HPDE6-E6E7 (cell line): ENCODE results near the gene TEX26.

Experiments
- DNase-seq: peaks from one replicate; pipeline ENCODE4 v3.0.0; 2011; ENCODE audit warnings: missing footprints; ENCODE audit errors: extremely low spot score

TEX26 gene

DNA sequence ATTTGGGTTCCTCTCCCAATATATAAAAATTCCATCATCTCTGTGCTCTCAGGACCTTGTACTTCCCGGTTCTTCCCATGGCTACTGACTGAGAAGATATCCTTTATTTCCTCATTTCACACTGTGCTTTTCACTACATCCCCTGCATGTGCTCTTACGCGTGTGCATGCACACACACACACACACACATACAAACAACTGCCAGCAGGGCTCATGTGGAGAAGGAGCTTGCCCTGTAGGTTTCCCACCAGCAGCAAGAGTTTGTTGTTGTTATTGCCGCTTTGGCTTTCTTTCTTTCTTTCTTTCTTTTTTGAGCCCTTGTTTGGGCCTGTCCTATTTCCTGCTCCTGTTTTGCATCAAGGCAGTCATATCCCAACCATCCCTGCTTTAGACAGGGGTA, 43.6 kb downstream of the TEX26 start:
- no peak for DNase-seq

DNA sequence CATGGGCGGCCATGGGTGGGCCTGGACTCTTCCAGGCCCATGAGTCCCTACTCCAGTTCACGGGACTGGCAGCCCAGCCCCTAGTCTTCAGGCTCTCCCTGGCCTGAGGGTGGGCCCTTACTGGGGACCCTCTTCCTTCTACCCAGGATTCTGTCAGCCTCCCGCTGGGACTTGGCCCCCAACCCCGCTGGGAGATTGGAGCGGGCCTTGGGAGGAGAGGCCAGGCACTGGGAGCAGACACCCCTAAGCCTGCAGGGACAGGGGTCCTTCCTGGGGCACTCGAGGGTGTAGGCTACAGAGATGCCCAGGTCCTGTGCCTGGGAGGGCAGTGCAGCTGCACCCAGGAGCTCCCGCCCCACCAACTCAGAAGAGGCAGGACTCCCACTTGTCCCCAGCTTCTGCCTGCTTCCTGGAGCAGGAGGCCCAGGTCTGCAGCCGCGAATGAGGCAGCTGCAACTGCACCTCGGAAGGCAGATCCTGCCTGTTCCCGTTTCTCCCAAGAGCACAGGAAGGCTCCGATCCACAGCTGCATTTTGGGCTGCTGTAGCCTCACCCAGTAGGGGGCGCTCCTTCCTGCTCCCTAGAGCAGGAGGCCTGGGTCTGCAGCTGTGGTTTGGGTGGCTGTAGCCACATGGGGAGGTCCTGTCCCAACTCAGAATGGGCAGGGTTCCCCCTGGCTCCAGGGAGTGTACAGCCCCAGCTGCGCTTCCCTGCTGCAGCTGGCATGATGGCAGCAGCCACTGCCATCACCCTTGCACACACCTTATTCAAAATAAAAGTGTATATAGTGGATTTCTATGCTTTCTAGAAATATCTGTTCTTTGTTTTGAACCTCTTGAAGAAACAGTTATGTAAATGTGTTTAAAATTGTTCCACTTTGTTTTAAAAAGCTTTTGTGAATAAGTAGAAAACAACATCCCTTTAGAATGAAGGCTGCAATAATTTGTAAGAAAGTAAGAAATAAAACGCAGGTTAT, 46.8 kb downstream of the TEX26 start:
- DNase-seq, result no peak

DNA sequence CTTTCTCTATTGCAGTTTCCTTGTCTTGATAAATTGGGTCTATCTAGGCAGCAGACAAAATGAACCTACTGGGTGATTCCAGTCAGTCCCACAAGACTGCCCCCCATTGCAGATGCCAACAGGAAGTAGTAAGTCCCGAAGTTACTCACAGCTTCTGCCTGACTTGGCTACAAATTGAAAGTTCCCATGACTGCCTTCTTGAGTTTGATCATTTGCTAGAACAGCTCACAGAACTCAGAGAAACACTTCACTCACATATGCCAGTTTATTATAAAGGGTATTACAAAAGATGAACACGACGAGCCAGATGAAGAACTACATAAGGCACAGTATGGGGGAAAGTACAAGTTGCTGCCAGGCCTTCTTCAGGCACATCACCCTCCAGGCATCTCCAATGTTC, 50.0 kb downstream of the TEX26 start:
- no peak for DNase-seq

DNA sequence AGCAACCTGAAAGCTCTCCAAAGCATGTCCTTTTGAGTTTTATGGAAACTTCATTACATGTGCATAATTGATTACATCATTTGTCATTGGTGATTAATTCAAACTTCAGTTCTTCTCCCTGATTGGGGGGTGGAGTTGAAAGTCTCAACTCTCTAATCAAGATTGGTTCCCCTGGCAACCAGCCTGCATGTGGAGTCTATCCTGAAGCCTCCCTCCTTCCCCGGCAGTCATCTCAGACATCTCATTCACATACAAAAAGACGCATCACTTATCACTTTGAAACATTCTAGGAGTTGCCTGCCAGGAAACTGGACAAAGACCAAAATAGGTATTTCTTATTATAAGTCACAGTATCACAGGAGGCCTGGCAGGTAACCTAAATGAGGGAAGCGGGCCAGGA, 50.5 kb downstream of the TEX26 start:
- DNase-seq, result no peak

DNA sequence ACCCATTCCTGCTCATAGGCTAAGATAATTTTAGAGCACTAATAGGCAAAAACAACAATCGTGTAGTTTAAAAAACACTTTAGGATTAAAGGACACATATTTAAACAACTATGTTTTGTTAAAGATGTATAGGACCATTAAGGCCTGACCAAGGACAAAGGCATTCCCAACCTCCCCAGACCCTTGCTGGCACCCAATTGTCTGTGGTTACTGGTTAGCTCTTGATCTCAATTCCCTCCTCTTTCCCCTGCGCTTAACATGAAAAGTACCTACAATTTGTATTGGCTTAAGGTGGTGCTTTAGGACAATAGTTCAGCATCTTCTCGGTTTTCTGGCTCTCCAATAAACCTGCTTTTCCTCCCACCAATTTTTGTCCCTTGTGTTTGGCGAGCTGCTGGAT, 51.0 kb downstream of the TEX26 start:
- DNase-seq, result no peak

DNA sequence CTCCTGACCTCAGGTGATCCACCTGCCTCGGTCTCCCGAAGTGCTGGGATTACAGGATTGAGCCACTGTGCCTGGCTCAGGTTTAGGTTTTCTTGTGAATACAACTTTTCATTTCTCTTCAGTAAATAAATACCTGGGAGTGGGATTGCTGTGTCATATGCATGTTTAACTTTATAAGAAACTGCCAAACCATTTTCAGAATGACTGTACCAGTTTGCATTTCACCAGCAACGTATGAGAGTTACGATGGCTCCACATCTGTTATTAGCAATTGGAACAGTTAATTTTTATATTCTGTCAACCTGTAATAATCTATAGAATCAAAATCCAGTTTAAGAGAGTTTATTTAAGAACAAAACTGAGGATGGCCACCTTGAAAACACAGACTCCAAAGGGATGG, 52.2 kb downstream of the TEX26 start:
- DNase-seq, result no peak

DNA sequence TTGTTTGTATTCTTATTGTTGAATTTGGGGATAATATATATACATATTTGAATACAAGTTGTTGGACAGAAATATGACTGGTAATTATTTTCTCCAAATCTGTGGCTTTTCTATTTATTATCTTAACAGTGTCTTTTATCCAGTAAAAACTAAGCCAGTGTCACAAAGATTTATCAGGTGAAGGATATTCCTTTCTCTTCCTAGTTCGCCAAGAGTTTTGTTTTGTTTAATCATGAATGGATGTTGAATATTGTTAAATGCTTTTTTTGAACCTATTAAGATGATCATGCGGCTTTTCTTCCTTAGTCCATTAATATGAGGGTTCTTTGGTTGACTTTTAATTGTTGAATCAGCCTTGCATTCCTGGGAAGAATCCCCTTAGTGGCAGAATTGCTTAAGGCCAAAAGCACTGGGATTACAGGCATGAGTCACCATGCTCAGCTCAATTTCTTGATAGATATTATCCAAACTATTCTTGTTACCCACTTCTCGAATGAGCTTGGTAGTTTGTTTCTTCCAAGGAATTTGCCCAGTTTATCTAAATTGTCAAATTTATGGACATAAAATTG, 53.3 kb downstream of the TEX26 start:
- DNase-seq, result no peak

DNA sequence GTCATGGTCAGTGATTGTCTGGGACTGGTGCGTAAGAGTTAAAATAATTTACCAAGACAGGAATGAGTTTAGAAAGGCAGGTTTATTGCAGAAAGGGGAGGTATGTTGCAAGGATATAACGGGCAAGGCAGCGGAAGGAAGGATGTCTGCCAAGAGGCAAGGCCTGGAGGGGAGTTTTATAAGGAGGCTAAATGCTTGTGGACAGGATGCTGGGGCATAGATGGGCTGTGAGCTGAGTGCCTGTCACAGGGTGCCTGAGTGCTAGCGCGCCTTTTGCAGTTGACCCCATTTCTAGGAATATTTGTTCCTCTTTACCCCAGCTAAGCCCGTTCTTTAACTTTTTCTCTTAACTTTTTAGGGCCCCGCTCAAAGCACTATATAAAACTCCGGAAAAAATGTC, 58.7 kb downstream of the TEX26 start:
- no peak for DNase-seq

DNA sequence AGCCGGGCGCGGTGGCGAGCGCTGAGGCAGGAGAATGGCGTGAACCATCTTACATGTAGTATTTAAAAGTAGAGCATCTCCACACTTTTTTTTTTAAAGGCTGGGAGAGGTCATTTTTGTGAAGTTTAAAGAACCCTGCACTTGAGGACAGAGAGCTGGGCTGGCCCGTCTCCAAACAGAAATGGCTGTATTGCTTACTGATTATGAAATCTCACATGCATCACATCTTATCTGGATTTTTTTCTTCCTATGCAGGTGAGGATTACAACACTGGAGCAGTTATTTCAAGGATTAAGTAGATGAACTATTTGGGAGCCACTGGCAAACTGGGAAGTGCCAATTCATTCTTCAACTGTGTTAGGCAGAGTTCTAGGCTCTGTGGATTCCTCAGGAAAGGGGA, 59.5 kb downstream of the TEX26 start:
- no peak for DNase-seq

DNA sequence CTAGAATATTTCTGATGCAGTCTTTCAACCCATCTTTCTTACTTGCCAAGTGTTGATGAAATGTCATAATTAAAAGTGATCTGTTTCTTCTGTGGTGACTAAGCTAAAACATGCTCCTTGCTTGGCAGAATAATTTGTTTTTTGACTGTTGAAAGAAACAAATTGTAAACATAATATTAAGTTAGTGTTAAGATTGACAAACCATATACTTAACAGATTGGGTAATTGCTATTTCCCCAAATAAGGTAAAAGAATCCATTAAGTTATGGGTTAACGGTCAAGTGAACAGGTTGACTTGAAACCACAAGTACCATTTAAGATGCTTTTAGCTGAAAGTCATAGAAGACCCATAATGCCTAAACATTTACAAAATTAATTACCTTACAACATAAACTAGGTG, 62.9 kb downstream of the TEX26 start:
- no peak for DNase-seq

DNA sequence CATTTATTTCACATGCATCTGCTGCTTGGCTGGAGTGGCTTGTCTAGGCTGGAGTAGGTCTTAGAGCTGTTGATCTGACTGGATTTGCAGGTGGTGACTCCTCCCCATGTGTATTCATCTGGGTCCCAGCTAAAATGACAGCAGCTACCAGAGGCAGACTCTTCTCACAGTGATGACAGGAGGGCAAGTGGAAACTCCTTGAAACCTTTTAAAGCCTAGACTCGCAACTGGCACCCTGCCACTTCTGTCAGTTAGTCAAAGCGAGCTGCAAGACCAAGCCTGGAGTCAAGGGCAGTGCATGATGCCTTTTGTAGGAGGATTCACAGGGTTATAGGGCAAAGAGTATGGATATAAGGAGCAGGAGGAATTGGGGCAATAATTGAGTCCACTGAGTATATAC, 65.2 kb downstream of the TEX26 start:
- DNase-seq, result no peak

DNA sequence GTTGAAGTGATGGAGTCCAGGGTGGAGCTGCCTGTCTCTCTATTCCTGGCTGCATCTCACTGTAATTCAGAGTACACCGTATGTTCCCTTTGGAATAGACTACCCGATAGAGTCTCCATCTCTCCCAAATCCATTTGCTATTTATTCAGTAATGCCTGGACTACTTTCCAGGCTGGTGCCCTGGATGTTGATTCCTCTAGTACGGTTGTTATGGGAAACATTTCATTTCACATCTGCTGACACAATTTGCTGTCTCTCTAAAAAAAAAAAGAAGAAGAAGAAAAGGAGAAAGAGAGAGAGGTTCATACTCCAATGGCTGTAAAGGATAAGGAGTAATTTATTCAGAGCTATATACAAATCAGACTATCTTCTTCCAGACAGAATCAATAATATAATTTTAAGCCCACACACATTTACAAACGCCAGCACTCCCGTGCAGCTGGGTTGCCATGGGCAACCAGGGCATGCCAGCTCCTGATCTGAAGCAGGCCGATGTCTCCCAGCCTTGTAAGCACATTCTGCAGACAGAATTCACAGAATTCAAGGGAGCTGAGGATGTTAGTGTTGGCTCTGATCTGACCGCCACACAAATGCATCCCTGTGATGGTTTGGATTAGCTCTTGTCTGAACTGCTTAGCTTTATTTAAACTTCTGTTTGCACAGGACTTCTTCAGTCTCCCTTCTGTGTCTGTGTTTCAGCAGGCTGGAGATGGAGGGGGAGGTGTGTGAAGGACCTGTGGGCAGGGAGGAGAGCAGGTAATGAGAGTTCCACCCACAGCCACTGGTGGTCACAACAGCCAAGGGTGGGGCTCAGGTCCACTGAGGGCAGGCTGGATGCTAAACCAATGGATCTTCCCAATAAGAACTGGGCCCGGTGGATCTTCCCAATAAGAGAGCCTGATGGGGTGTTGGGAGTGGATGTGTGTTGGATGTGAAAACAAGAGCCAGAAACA, 66.0 kb downstream of the TEX26 start:
- DNase-seq, result no peak

DNA sequence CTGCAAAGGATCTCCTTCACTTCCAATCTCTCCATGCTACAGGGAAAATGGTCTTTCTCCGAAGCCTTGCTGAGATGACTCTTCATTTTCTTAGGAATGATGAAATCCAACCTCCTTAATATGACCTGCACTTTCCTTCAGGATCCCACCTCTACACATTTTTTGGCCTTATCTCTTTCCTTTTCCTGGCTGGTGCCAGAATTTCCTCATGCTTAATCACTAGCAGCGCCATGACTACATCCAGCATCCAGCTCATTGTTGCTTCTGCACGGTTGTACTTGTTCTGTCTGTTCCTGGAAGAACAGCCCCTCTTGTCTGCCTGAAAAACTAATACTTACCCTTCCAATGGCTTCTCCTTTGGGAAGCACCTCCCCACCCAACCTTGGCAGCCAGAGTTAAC, 68.4 kb downstream of the TEX26 start:
- no peak for DNase-seq

DNA sequence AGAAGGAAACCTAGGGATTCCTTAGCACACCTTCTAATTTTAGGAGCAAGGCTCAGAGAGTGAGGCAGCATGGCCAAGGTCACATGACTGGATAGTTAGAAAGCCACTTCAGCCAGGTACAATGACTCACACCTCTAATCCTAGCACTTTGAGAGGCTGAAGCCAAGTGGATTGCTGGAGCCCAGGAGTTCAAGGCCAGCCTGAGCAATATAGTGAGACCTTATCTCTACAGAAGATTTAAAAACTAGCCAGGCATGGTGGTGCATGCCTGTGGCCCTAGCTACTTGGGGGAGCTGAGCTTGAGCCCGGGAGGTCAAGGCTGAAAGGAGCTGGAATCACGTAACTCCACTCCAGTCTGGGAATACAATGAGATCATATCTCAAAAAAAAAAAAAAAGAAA, 69.2 kb downstream of the TEX26 start:
- DNase-seq, result no peak

DNA sequence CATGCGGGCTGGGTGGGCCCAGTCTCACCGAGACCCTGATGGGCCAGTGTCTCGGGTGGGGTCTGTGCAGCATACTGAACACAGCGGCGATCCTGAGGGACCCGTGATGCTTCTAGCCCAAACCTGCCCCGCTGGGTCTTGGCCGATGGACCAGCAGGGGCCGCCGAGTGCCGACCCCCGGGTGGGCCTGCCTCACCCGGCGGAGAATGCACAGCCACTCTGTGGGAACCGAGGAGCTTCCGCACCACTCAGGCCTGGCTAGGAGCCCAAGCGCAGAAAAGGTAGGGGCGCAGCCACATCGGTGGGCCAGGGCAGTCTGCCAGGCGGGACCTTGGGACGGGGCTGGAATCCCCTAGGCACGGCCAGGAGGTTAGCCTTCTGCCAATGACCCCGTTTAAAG, 72.6 kb downstream of the TEX26 start:
- no peak for DNase-seq

DNA sequence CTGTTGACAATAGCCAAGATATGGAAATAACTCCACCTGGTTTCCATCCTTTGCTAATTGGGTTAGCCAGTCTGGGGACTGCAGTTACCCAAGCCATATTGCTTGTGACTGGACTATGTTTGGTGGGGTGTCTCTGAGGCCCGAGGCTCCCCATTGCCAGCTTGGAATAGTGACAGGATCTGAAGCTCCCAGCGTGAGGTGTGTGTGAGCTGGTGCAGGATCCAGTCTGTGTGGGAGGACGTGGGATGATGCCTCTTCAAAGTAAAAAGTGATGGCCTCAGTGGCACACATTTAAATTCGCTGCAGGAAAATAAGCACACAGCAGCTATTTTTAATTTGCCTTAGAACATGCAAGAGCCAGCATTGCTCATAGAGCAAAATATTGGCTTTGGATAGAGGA, 75.0 kb downstream of the TEX26 start:
- no peak for DNase-seq

DNA sequence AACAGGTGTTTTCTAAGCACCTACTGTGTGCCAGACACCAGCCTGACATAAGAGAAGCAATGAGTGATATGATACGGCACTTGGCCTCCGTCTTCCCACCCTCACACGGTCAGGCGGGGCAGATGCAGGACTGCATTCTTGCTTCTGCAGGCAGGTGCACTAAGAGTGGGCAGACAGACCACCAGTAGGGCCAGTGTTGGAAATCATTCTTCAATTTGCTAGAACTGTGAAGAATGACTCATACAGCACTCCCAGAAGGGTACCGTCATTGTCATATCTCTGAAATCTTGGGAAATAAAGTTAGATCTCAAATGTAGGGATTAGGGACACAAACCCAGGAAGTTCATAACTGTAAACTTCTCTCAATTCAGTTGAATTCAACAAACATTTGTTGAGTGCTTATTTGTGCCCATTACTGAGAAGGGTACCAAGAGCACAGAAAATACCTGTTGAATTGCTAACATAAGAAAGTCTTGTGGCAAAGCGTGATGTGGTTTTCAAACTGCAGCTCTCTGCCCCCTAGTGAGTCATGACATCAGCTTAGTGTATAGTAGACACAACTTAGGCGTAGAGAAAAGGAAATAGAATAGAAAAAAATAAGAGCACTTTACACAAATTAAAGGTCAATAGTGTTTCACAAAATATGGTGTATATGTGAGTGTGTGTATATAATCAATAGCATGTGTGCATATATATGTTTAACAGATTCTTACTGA, 76.1 kb downstream of the TEX26 start:
- DNase-seq, result no peak

DNA sequence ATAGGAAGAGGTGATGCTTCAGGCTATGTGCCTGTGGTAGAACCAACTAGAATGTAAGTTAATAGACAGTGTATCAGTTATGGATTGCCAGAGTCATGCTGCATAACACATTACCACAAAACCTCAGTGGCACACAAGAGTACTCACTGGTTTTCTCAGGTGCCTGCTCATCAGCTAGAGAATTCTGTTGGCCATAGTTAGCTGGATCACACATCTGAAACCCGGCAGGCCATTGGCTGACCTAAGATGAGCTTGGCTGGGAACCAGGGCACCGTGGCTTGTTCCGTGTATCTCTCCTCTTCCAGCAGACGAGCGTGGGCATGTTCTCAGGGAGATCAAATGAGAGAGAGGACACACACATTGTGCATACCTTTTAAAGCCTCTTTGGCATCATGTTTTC, 76.7 kb downstream of the TEX26 start:
- DNase-seq, result no peak

DNA sequence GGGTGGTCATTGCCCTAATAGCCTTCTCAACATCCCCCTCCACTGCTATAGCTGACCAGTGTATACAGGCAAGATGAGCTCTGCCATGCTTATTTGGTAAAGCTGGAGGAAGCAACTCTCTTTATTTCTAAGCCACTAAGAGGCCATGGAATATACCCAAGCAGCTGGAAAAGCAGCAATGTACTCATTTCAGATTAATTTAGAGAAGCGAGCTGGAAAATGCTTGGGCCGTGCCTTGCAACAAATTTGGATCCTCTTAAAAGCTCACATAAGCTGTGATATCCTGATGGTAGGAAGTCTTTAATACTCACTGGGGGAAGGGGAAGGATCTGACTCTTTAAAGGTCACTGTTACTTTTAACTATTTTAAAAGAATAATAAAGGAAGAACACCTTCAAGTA, 77.8 kb downstream of the TEX26 start:
- DNase-seq, result no peak

DNA sequence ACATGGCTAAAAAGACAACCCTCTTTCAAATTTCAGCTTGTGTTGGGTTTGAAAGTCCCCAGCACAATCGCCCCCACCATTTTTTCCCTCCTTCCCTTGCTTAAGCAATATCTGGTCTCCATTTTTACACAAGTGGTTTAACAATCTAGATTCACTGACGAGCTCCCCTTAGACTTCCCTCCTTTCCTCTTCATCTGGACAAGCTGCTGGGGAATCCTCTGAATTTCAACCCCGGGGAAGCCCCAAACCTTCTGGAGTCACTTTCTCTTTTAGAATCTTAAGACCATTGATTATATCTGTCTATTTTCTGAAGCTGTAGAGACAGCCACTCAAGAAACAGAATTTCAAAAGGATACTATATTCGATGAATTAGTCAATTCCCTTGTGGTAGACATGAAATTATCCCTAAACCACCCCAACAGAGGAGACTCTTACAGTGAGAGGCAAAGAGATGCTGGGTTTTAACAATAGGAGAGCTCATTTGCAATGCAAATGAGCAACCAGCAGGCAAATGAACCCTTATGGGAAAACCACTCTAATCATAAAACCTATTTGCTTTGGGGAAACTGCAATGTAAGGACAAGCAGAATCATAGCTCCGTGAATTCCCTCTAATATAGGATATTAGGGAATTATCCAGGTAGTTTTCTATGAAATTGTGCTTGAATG, 78.9 kb downstream of the TEX26 start:
- no peak for DNase-seq
